Keratinocyte (primary cell): ENCODE results near the gene CNTNAP2. TPM values are rescaled to one million over a fixed set of nuclear protein-coding genes. Genes with fewer than 3 reads are reported as not detected.

Source experiments
- DNase-seq: peaks from one replicate; pipeline ENCODE4 v3.0.0-alpha.2; 2011; ENCODE audit warnings: low read depth, missing footprints, low spot score
- FAIRE-seq: peaks from 2 replicates; lab custom pipeline; 2011; peaks lifted over from hg19 to GRCh38; lab: Jason Lieb, UNC
- H2AFZ ChIP-seq: 2 replicates; pipeline ENCODE4 v1.6.0; 2012; ENCODE audit warnings: low read length, control low read depth, inconsistent platforms; ENCODE audit not compliant: control insufficient read depth
- H3K27ac ChIP-seq: 2 replicates; pipeline ENCODE4 v1.5.1; 2011; ENCODE audit warnings: low read length; ENCODE audit not compliant: control insufficient read depth, insufficient read depth
- H3K27me3 ChIP-seq: 3 replicates; pipeline ENCODE4 v1.6.0; 2011; ENCODE audit warnings: low read length; ENCODE audit not compliant: control insufficient read depth, insufficient read depth; ENCODE audit errors: extremely low read depth
- H3K36me3 ChIP-seq, 2 experiments: 2 replicates in 1 of 2; 3 replicates in 1 of 2; pipeline ENCODE4 v1.5.1; 2011; ENCODE audit warnings: low read length in 2 of 2, mild to moderate bottlenecking in 1 of 2; ENCODE audit not compliant: control insufficient read depth in 2 of 2, insufficient read depth in 2 of 2; ENCODE audit errors: extremely low read depth in 1 of 2
- H3K4me1 ChIP-seq: 3 replicates; pipeline ENCODE4 v1.5.1; 2011; ENCODE audit warnings: low read length; ENCODE audit not compliant: control insufficient read depth, insufficient read depth; ENCODE audit errors: extremely low read depth
- H3K4me2 ChIP-seq: 3 replicates; pipeline ENCODE4 v1.6.0; 2011; ENCODE audit warnings: low read depth, low read length; ENCODE audit not compliant: control insufficient read depth, insufficient read depth; ENCODE audit errors: extremely low read depth
- H3K4me3 ChIP-seq, 3 experiments: fragments of 200-600 bp in 1 of 3; sonication (generic) in 1 of 3; 2 replicates in 2 of 3; 3 replicates in 1 of 3; pipeline ENCODE4 v1.5.1; 2011 to 2016; ENCODE audit warnings: low read length in 3 of 3, mild to moderate bottlenecking in 3 of 3, control low read depth in 2 of 3, inconsistent platforms in 1 of 3, low read depth in 1 of 3, mixed read lengths in 1 of 3, mixed run types in 1 of 3, moderate library complexity in 1 of 3; ENCODE audit not compliant: control insufficient read depth in 2 of 3, insufficient read depth in 2 of 3; ENCODE audit errors: extremely low read depth in 1 of 3
- H3K79me2 ChIP-seq: 2 replicates; pipeline ENCODE4 v1.6.0; 2012; ENCODE audit warnings: low read length; ENCODE audit not compliant: control insufficient read depth, insufficient read depth
- H3K9ac ChIP-seq: 3 replicates; pipeline ENCODE4 v1.6.0; 2011; ENCODE audit warnings: low read length; ENCODE audit not compliant: control insufficient read depth, insufficient read depth; ENCODE audit errors: extremely low read depth
- H3K9me1 ChIP-seq: 3 replicates; pipeline ENCODE4 v1.6.0; 2011; ENCODE audit warnings: low read length; ENCODE audit not compliant: control insufficient read depth, insufficient read depth; ENCODE audit errors: extremely low read depth
- H3K9me3 ChIP-seq: 2 replicates; pipeline ENCODE4 v1.5.1; 2012; ENCODE audit warnings: low read depth, low read length; ENCODE audit not compliant: control insufficient read depth
- H4K20me1 ChIP-seq: 3 replicates; pipeline ENCODE4 v1.6.0; 2011; ENCODE audit warnings: low read length; ENCODE audit not compliant: control insufficient read depth, insufficient read depth; ENCODE audit errors: extremely low read depth
- EZH2 ChIP-seq: IDR thresholded peaks from one replicate; pipeline ENCODE4 v1.6.1; 2012; ENCODE audit warnings: inconsistent platforms, mild to moderate bottlenecking, low read length, moderate library complexity
- dilution Hi-C: fragments of 300-500 bp; cut with MboI; formaldehyde crosslinking; loops from one replicate; pipeline ENCODE4 v1.7.0; 2020; ENCODE audit warnings: low sequenced_read_pairs; ENCODE audit not compliant: extremely low pct_ligation_motif_present
- polyA plus RNA-seq, 5 experiments: library from polyadenylated mRNA; depleted of rRNA in 3 of 5; stranded (reverse) in 3 of 5; stranded (forward) in 1 of 5; unstranded in 1 of 5; fragments of >200 nt; gene quantifications; 1 replicate in 1 of 5; 2 replicates in 3 of 5; 3 replicates in 1 of 5; pipeline versions ENCODE4 v1.2.1 to v1.2.3, GENCODE V29; 2011 to 2012; ENCODE audit warnings: missing spikeins in 2 of 5, low read depth in 1 of 5, low replicate concordance in 1 of 5
- TF ChIP-seq, protein P1 (sequence below), 3 experiments: IDR thresholded peaks in 1 of 3; conservative IDR thresholded peaks in 1 of 3; optimal IDR thresholded peaks in 1 of 3; 2 replicates in 2 of 3; 3 replicates in 1 of 3; pipeline versions ENCODE3 to v1.5.1; 2011; ENCODE audit warnings: low read length in 3 of 3, mild to moderate bottlenecking in 3 of 3, moderate library complexity in 2 of 3, control low read depth in 1 of 3, inconsistent platforms in 1 of 3; ENCODE audit not compliant: insufficient read depth in 2 of 3; ENCODE audit errors: extremely low read depth in 1 of 3

Gene CNTNAP2
- polyA plus RNA-seq, 1 donor (not counting 4 experiments of a cell fraction or from before 2014, with no cell fraction given) = 1.4 TPM

DNA sequence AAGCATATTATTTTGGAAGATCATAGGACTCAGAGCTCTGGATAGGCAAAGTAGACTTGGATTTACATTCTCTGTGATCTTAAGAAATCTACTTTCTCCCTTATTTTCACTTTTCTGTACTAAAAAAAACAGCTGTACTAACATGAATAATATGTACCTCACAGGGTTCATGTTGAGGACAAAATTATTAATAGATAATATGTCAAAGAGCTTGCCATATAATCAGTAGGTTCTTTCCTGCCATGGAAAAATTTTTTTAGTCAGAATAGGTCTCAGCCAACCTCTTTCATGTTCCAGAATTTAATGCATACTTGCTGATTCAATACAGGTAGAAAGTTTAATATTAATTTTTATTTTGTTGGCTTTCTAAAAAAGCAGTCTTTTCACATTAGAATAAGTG is 1693.7 kb downstream of the CNTNAP2 start:
- no peaks in the 10 kb centered on the region for H3K36me3 ChIP-seq
- no peak overlapping the region for H2AFZ ChIP-seq
- no peak overlapping the region for H3K9ac ChIP-seq
- H3K9me1 ChIP-seq = no peaks in the 10 kb centered on the region
- no peaks in the 10 kb centered on the region for H3K4me1 ChIP-seq
- no peak for TF ChIP-seq EZH2
- TF ChIP-seq, protein P1, sequence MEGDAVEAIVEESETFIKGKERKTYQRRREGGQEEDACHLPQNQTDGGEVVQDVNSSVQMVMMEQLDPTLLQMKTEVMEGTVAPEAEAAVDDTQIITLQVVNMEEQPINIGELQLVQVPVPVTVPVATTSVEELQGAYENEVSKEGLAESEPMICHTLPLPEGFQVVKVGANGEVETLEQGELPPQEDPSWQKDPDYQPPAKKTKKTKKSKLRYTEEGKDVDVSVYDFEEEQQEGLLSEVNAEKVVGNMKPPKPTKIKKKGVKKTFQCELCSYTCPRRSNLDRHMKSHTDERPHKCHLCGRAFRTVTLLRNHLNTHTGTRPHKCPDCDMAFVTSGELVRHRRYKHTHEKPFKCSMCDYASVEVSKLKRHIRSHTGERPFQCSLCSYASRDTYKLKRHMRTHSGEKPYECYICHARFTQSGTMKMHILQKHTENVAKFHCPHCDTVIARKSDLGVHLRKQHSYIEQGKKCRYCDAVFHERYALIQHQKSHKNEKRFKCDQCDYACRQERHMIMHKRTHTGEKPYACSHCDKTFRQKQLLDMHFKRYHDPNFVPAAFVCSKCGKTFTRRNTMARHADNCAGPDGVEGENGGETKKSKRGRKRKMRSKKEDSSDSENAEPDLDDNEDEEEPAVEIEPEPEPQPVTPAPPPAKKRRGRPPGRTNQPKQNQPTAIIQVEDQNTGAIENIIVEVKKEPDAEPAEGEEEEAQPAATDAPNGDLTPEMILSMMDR (optimal IDR thresholded peaks at IDR 0.05 in 1 of 3, IDR thresholded peaks at IDR 0.05 in 1 of 3, conservative IDR thresholded peaks at IDR 0.05 in 1 of 3; ENCODE audit: extremely low read depth in 1 of 3, insufficient read depth in 2 of 3, low read length in 3 of 3) = no peak
- H4K20me1 ChIP-seq = no peaks in the 10 kb centered on the region
- no peak for DNase-seq
- no peak for FAIRE-seq
- dilution Hi-C loops = no loop called here
- no peak overlapping the region for H3K4me3 ChIP-seq
- no peak overlapping the region for H3K4me2 ChIP-seq
- H3K27me3 ChIP-seq = no peaks in the 10 kb centered on the region
- no peak overlapping the region for H3K27ac ChIP-seq
- no peaks in the 10 kb centered on the region for H3K79me2 ChIP-seq
- H3K9me3 ChIP-seq = no peaks in the 10 kb centered on the region

DNA sequence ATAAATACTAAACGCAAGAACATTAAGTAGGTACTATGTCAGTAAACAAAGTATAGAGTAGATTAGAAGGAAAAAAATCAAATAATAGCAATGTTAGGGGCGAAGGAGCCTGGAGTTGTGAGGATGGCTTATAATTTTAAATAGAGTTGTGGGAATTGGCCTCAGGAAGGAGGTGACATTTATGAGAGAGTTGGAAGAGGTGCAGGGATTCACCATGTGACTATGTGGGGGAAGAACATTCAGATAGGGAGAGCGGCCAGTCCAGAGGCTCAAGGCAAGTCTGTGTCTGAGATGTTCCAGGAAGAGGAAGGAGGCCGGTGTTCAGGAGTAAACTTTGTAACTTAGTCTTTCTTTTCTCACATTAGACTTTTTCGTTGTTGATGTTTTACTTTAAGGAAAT is 1695.3 kb downstream of the CNTNAP2 start:
- H3K9me3 ChIP-seq = no peaks in the 10 kb centered on the region
- H3K4me1 ChIP-seq = no peaks in the 10 kb centered on the region
- no peak overlapping the region for H3K27ac ChIP-seq
- no peaks in the 10 kb centered on the region for H3K27me3 ChIP-seq
- no peak overlapping the region for H3K4me2 ChIP-seq
- H2AFZ ChIP-seq = no peak overlapping the region
- dilution Hi-C loops = no loop called here
- no peaks in the 10 kb centered on the region for H3K9me1 ChIP-seq
- no peaks in the 10 kb centered on the region for H3K79me2 ChIP-seq
- no peak overlapping the region for H3K4me3 ChIP-seq
- no peaks in the 10 kb centered on the region for H3K36me3 ChIP-seq
- FAIRE-seq (no peak), DNase-seq (no peak)
- TF ChIP-seq, protein P1 (optimal IDR thresholded peaks at IDR 0.05 in 1 of 3, IDR thresholded peaks at IDR 0.05 in 1 of 3, conservative IDR thresholded peaks at IDR 0.05 in 1 of 3; ENCODE audit: extremely low read depth in 1 of 3, insufficient read depth in 2 of 3, low read length in 3 of 3) = no peak
- no peak for TF ChIP-seq EZH2
- H4K20me1 ChIP-seq = no peaks in the 10 kb centered on the region
- no peak overlapping the region for H3K9ac ChIP-seq
